Cardiac septum (tissue), 1 donor: ENCODE measurements around the gene PCDHA7. TPM values are rescaled to one million over a fixed set of nuclear protein-coding genes. Genes with fewer than 3 reads are reported as not detected.

Experiments
- total RNA-seq: library from RNA; stranded (reverse); fragmentation: NEBNext Ultra II Directional; extraction: Animal tissue kit (Norgen Biotek cat#: 25700); gene quantifications from one replicate; pipeline ENCODE4 v1.2.1, GENCODE V29; 2021
- donor health status: DM: no; HTN: no; CAD: no.

Gene PCDHA7
- total RNA-seq, 1 donor from 2014 or later, result not detected

Other genes with a start within 250 kb of the PCDHA7 start
- gene CD14, start 201.1 kb upstream of the PCDHA7 start, total RNA-seq, result 29.6 TPM
- gene TMCO6, start 194.8 kb upstream of the PCDHA7 start, total RNA-seq, result 3.6 TPM
- gene NDUFA2, start 186.6 kb upstream of the PCDHA7 start, total RNA-seq, result 101 TPM
- gene IK, start 186.4 kb upstream of the PCDHA7 start, total RNA-seq, result 81.9 TPM
- gene WDR55, start 169.4 kb upstream of the PCDHA7 start, total RNA-seq, result 12.0 TPM
- 0.48 TPM for gene DND1, start 160.7 kb upstream of the PCDHA7 start, total RNA-seq
- gene HARS1, start 142.9 kb upstream of the PCDHA7 start, total RNA-seq, result 37.8 TPM
- gene HARS2, start 142.8 kb upstream of the PCDHA7 start, total RNA-seq, result 29.7 TPM
- gene ZMAT2, start 133.8 kb upstream of the PCDHA7 start, total RNA-seq, result 36.4 TPM
- gene PCDHA1, start 48.1 kb upstream of the PCDHA7 start, total RNA-seq, result 0.08 TPM
- gene PCDHA2, start 39.4 kb upstream of the PCDHA7 start, total RNA-seq, result not detected
- 0.11 TPM for gene PCDHA3, start 33.2 kb upstream of the PCDHA7 start, total RNA-seq
- gene PCDHA4, start 27.2 kb upstream of the PCDHA7 start, total RNA-seq, result 0.05 TPM
- gene PCDHA5, start 12.7 kb upstream of the PCDHA7 start, total RNA-seq, result 0.11 TPM
- gene PCDHA6, start 6.3 kb upstream of the PCDHA7 start, total RNA-seq, result 0.11 TPM
- not detected for gene PCDHA8, start 6.9 kb downstream of the PCDHA7 start, total RNA-seq
- gene PCDHA9, start 14.1 kb downstream of the PCDHA7 start, total RNA-seq, result 0.03 TPM
- 0.30 TPM for gene PCDHA10, start 21.6 kb downstream of the PCDHA7 start, total RNA-seq
- not detected for gene PCDHA11, start 34.7 kb downstream of the PCDHA7 start, total RNA-seq
- 0.05 TPM for gene PCDHA12, start 41.0 kb downstream of the PCDHA7 start, total RNA-seq
- gene PCDHA13, start 47.9 kb downstream of the PCDHA7 start, total RNA-seq, result not detected
- 0.19 TPM for gene PCDHAC1, start 92.0 kb downstream of the PCDHA7 start, total RNA-seq
- gene PCDHAC2, start 132.2 kb downstream of the PCDHA7 start, total RNA-seq, result 0.67 TPM
- gene PCDHB1, start 217.1 kb downstream of the PCDHA7 start, total RNA-seq, result not detected